GM18861 (cell line): ENCODE results near the gene RUNX1.
A peak's percentile ranks its signal among the peaks of the same experiment; 100 is the strongest.

Experiments used
- ATAC-seq: cut with Tn5 transposase; IDR thresholded peaks from one replicate; pipeline ENCODE4 v1.9.1; 2021; ENCODE audit not compliant: unreplicated experiment

RUNX1 gene

DNA sequence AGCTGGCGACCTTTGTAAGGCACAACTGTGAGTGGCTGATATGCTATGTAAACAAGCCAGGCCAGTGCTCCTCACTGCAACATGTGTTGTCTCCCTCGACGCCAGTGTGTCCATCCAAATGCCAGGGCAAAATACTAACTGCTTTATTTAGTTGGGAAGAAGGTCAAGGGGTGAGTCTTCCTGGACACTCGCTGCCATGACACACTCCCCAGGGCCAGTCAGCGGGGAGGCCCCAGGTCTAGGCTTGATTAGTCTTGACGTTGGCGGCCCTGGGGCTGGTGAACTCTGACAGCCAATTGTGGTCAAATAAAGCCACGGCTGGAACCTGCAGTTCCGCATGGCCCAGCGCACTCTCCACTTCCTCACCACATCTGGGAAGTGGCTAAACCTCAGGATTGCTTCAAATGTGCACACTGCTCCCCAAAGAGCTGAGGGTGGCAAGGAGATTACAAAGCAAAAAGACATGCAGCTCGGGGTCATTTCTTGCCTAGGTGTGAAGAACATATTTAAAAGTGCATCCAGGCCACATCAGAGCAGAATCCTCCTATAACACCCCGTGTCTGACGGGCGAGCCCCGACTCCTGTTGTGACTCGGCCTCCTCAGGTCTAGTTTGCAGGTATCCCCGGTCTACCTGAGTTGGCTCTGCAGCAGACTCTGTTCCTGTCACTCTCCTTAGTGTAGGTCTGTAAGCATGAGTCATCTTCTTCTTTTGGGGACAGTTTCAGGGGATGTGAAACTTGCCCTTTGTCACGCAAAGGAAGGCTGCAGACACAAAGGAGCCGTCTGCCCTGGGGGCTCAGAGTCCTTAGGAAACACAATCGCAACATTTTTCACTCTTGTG lies 183.5 kb downstream of the RUNX1 start:
- peak; percentile 85 for ATAC-seq

DNA sequence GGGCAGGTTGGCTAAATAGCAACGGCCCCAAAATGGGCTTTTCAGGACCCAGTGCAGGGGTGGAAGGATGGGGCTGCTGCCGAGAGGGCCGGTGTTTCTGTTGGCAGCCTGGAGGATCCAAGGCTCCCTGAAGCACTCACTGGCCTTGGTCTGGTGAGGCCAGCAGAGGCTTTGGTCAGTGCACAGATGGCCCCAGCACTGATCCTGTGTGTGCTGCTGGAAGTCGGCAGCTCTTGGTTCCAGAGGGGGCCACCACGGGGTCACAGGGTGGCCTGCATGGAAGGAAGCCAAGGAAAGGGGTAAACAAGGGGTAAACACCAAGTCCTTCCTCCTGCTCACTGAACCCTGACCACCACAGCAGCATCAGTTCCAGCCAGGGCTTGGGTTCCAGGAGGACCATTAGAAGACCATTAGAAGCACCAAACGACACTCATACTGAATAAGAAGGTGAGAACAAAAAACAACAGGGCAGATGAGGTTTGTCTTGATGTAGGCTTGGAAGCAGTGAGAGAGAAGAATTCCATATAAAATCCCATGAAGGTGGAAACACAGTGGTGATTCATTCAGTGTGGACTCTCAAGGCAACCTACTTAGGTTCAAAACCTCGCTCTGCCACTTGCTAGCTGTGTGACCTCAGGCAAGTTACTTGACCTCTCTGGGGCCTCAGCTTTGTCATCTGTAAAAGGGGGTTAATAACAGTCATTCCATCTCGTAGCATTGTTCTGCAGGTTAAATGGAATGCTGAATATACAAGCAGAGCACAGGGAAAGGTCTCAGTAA lies 184.5 kb downstream of the RUNX1 start:
- ATAC-seq = no peak

DNA sequence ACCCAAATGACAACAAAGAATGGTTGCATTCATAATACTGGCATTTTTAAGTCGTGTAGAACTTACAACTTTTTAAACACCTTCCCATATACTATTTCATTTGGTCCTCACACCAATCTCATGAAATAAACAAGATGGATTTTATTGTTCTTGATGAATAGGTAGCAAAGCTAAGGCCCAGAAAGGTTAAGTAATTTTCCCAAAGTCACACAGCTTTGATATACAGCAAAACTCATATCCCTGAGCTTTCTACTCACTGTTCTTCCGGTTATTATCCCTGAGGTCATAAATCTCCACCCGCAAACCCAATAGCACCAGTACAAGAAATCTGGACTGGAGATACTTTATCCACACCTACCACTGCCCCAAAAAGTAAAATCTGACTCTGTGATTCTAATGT lies 186.2 kb downstream of the RUNX1 start:
- no peak for ATAC-seq

DNA sequence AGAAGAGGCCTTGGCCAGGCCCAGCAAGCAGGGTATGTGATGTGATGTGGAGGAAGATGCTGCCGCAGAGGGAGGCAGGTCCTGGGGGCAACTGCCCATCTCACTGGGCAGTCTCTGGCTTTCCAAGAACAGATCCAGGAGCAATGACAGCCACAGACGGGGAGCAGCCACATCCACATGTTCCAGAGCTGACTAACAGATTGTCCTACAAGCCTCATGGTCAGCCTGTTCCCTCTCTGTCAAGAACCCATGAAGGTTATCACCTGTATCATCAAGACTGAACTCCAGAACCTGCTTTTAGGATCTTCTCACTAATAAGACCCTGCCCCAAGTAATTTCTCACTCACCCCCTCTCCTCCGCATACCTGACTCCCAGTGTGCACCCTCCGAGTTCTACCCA lies 187.8 kb downstream of the RUNX1 start:
- no peak for ATAC-seq

DNA sequence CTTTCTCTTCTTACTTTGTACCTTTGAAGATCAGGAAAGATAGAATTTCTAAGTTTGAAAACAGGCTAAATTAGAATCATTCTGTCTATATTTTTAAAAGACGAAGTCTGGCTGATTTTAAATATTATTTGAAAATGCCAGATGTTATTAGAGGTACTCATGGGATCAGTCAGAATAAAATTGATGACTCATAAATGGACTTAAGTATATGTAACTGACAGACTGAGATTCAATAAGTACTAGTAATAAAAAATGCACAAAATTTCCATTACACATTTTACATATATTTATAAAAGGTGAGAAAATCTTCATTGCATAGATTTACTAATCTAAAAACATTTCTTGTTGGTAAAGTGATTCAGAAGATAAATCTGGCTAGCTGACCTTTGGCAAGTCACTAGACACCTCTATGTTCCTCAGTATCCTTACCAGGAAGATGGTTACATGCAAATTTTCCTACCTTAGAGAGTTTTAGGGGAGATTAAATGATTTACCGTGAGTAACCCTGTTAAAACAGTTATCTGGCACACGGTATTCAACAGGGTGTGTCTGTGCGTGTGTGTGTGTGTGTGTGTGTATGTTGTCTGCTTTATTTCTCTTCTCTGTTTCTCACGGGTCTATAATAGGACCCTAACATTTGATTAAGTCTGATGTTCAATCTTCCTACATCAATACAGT lies 189.0 kb downstream of the RUNX1 start:
- no peak for ATAC-seq

DNA sequence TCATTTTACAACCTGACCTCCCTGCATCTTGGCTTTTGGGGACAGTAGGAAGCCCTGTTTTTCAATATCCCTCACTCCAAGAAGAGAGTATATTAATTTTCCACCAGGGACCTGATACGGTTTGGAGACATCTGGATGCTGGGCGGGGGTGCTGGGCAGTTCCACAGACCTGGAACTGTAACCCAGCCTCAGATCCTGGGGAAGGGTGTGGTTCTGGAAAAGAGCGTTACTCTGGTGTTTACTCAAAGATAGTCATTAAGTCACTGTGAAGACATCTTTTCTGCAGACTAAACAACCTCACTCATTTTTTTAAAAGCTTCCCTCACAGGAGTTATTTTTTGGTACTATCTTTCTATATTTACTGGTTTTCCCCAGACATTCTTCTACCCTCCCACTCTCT lies 190.5 kb downstream of the RUNX1 start:
- ATAC-seq = no peak

DNA sequence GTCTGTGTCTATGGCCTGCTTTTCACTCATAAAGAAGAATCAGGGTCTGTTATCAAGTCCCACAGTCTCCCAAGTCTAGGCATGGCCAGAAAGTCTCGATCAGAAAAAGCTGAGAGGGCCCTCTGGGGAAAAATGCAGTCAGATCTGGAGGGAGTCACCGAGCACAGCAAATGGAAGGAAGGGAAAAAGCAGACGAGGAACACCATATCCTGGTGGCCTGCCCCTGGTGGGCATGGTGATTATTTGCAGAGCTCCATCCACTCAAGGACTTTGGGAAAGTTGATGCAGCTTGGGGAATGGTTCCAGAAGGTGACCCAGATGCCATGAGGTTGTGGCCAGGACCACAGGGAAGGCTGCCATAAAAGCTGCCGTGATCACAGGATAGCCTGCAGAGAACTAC lies 191.2 kb downstream of the RUNX1 start:
- no peak for ATAC-seq

DNA sequence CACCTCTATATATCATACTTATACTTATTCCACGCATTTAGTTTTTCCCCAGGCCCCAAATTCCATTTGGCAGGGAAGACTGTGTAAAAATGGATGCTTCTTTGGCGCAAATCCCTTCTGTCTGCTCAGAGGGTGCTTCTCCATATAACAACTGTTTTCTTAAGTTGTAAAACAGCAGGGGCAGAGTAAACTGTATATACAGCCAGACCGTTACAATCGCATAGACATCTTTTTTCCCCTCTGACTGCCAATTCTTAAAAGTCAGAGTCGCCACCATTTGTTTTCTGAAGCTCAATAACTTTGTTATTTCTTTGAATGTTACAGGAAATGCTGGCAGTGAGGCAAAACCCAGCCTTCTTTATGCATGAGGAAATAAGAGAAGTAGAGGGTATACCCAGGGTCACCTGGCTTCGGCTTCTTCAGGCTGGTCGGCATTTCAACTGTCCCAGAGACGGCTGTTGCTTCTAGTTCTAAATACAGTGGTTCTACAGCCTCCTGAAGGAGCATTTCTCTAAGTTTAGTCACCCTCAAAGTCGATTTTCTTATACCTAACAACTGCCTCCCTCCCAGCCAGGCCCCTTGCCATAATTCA lies 191.9 kb downstream of the RUNX1 start:
- no peak for ATAC-seq

DNA sequence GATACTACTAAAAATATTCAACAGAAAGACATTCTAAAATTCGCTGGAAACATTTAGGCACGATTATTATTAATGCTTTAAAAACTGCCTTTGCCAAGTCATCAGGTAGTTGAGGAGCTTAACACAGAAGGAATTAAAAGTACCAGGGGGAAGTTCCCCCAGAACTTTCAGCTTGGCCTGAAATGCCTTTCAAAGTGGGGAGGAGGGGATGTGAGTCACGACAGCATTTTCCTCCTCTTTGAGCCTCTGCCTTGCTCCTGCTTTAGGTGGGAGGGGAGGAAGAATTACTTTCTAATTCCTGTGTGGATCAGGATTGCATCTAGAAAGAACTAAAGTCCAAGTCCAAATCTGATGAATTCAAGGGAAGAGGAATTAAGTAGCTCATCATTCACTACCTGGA lies 196.7 kb downstream of the RUNX1 start:
- ATAC-seq = no peak

DNA sequence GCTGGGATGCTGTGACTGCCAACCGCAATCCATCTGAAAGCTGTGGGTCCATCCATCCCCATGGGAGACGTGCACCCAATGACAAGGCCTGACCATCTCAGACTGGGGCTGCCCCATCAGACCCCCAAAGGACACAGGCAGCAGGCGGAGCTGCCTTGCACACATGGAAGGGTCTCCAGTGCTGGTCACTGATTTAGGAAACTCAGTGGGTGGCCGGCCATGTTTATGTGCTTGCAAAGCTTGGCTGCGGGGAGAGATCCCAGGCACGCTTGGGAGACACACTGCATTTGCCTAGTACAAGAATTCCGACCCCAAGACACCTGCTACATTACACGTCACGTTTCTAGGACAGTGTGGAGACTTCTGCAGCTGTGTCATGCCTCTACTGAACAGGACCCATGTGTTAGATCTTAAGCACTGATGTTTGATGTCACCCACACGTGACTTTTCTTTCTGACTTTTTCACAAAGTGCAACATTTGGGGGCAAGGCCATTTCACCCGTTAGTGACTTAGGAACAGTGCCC lies 198.9 kb downstream of the RUNX1 start:
- ATAC-seq = no peak

DNA sequence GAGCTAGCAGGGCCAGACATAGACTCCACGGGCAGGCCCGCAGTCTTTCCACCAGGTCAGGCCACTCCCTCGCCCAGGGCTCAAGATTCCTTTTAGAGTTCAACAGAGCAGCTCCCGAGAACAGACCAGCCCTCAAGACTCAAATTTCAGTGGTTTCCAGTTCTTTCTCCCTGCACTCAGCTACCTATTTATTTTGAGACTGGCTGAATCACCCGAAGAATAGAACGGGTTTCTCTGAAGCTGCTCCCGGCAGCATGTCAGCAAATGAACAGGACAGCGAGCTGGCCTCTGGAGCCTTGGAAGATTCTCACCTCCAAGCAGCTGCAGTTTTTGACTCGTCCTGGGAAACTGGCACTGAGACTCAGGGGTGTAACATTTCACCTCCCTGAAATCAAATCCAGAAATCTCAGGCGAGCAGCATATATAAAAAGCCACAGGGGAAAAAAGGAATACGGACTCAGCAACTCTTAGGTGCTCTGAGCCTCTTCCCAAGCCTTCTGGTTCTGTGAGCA lies 202.4 kb downstream of the RUNX1 start:
- no peak for ATAC-seq

DNA sequence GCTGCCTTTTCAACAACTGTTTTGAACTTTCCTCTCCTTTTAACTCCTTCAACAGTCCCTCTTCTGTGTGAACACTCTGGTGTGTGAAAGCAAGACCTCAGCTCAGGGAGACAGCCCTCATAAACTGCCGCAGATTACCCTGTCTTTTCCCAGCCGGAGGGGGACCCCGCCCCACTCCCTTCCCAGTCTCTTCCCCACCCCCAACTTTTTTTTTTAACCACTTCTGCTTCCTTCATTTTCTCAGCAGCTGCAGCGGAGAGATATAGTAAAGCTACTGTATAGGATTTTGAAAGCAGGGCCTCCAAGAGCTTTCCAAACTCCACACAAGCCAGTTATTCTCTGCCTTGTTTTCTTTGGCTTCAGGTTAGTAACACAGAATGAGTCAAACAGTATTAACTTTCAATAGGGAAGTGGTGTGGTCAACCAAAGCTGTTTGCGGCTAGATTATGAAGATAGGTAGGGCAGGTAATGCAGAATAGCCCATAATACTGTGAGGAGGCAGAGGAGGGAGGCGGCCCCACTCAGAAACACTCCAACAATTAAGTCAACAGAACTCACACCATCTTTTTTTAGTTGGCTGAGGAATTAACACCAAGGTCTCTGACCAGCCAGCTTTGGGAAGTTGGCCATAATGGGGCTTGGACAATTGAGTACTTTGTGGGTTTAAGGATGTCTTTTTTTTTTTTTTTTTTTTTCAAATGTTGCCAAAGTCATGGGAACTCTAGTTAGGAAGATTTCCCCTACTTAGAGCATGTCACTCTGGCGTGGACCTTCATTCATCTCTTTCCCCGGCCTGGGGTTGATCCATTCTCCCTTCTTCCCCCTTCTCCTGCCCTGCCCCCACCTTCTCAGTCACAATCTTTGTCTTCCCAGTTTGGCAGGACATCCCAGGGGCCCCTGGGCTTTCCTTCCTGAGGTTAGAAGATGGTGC lies 203.3 kb downstream of the RUNX1 start:
- ATAC-seq = peak; percentile 87

DNA sequence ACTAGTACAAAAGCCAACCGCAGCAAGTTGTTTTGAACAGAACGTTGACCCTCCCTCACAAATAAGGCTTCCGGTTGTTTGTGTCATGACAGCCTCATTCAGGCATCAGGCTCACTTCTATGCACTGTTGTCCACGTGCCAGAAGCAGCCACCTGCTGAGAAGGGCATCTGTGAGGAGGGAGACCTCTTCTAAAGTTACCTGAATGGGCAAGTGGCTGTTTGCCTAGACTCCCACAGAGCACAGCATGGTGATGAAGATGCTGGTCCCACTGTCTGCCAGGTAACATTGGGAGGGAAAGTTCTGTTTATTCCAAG lies 204.2 kb downstream of the RUNX1 start:
- no peak for ATAC-seq

DNA sequence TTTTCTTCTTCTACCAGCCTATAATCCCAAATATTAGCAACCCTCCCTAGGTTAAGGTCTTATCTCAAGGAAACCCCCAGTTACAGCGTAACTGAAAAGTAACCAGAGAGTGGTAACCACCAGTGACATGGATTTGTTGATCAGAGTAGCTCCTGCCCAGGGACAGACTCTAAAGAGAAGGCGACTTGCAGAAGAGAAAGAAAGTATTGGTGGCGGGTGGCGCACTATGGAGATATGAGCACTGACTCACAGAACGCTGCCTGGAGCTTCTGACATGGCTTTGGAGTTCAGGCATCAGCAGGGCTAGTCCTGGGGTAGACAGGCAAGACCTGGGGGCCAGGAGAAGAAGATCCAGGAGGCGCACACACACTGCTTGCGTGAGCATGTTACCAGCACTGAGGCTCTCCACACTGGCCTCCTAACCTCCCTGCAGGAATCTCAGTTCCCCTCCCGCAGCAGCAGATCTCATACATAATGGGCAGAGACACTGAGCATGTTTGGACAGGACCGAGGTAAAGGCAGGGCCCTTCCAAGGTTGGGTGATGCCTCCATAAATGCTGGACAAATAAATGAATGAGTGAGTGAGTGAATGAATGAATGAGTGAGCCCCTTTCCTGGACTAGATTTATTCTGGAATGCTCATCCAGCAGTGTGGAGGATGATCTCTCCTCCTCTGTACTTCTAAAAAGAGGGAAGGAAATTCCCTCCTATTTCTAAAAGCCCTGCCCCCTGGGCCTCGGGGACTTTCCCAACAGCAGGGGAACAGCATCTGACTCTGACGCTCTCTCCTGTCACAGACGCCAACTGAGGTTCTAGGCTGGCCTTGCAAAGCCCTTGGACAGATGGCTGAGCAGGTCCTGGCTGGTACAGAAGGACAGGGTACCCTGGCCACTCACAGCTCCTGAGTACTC lies 204.8 kb downstream of the RUNX1 start:
- ATAC-seq = no peak

DNA sequence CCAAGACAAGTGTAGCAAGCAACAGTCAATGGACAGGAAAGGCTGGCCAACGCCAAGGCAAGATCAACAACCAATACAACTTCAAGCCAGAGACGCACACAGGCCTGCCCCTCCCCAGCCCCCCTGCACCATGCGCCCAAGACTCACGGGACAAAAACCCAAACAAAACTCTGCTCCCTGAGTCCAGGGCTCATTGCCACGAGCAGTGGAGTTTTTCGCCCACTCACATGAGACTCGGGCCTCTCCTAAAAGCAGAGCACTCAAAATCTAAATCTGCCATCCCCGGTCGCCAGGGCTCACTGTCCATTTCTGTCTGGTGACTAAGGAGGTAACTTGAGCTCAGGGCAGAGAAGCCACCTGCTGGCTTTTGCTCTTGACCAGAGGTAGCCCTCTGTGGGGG lies 205.5 kb downstream of the RUNX1 start:
- ATAC-seq = no peak

DNA sequence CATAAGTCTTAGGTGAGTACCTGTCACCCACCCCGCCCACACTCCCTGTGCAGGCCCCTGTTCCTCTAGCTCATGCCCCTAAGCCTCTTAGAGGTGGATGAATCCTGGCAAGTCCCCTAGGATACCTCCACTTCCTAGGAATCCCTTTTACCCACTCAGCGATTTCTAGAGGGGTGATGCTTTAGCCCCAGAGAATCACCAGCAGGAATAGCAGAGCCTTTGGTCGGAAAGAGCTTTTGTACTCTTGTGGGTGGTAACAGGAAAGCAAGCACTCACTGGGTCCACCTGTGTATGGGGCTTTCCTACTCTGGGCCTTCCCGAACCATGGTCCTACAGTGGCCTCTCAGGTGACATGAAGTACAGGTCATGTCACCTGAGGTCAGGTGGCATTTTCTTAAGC lies 207.9 kb downstream of the RUNX1 start:
- no peak for ATAC-seq

DNA sequence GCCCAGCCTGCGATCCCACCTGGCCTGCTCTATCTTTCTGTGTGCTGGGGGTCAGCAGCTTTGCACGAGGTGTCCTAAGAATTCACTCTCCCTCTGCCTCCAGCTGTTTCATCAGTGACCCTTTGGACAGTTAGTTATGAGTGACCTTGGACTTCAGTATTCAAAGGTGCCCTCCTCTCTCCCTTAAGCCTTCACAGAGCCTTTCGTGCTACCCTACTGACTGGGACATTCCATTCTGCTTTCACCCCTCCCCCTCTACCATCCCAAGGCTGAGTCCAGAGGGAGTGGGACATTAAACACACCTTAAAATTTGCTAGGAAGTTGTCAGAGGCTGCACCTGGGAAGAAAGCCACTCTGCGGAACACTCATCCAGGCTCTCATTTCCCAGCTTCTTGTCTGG lies 208.4 kb downstream of the RUNX1 start:
- no peak for ATAC-seq

DNA sequence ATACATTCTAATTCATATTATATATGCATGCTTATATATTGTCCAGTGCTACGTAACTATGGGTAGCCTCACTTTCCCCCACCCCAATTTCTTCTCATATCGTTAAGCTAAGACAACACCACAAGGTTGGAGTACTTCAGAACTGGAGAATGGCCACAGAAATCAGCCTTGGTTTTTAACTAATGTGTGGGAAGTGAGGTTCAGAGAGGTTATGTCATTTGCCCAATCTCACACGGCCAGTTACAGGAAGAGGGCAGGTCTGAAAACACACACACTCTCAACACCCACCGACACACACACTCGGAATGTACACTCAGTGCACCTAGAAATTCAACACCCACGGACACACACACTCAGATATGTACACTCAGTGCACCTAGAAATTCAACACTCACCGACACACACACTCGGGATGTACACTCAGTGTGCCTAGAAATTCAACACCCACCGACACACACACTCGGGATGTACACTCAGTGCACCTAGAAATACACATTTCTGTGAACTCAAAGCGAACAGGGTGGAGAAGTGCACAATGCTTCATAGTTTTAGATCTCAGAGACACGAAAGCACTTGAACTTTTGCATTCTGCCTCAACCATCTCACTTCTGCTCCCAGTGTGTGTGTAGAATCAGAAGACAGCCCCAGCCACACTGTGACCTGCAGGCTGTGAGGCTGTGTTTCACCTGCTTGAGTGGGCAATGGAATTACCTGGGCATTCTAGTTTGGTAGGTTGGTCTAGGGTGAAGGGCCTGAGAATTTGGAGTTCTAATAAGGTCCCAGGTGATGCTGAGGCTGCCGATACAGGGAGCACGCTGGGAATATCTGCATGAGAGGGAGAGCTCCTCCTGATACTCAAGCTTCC lies 209.9 kb downstream of the RUNX1 start:
- no peak for ATAC-seq
